Mucosa of rectum (tissue), 2 donors: ENCODE data around the gene IL18R1.

Source experiments
- H3K27ac ChIP-seq, 2 donors: one replicate each; pipeline ENCODE4 v1.7.0; 2013; ENCODE audit warnings: inconsistent platforms in 2 of 2, low read depth in 2 of 2, low read length in 2 of 2
- H3K27me3 ChIP-seq, 2 donors: one replicate each; pipeline ENCODE4 v1.7.0; 2013; ENCODE audit warnings: low read length in 2 of 2; ENCODE audit not compliant: control insufficient read depth in 2 of 2, insufficient read depth in 2 of 2
- H3K36me3 ChIP-seq, 2 donors: one replicate each; pipeline ENCODE4 v1.7.0; 2013; ENCODE audit warnings: low read length in 2 of 2; ENCODE audit not compliant: control insufficient read depth in 2 of 2, insufficient read depth in 2 of 2
- H3K4me1 ChIP-seq, 2 donors: one replicate each; pipeline ENCODE4 v1.7.0; 2013; ENCODE audit warnings: low read length in 2 of 2, mild to moderate bottlenecking in 1 of 2; ENCODE audit not compliant: control insufficient read depth in 2 of 2, insufficient read depth in 2 of 2
- H3K4me3 ChIP-seq, 2 donors: one replicate each; pipeline ENCODE4 v1.7.0; 2013; ENCODE audit warnings: low read length in 2 of 2
- H3K9ac ChIP-seq, 2 donors: one replicate each; pipeline ENCODE4 v1.7.0; 2013; ENCODE audit warnings: low read length in 2 of 2, low read depth in 1 of 2, mild to moderate bottlenecking in 1 of 2
- H3K9me3 ChIP-seq, 2 donors: one replicate each; pipeline ENCODE4 v1.7.0; 2013; ENCODE audit warnings: low read length in 2 of 2; ENCODE audit not compliant: control insufficient read depth in 2 of 2
- donor health status: healthy.
- donor health status: Normal muscosa, but diverticular disease.

The IL18R1 gene

GRCh38 chr2:102427249-102427648 lies 71.7 kb downstream of the IL18R1 start:
- Histone ChIP-seq H3K9me3 (no peaks in the 10 kb centered on the region), H3K9ac (no peak overlapping the region), H3K4me1 (no peaks in the 10 kb centered on the region), H3K4me3 (no peak overlapping the region), H3K27ac (no peak overlapping the region), H3K27me3 (no peaks in the 10 kb centered on the region), H3K36me3 (no peaks in the 10 kb centered on the region)

GRCh38 chr2:102428573-102428972 lies 73.0 kb downstream of the IL18R1 start:
- Histone ChIP-seq H3K9ac (peak overlapping the region in 1 of 2 donors; percentile 26), H3K27me3 (no peaks in the 10 kb centered on the region), H3K27ac (no peak overlapping the region), H3K9me3 (no peaks in the 10 kb centered on the region), H3K4me1 (no peaks in the 10 kb centered on the region), H3K4me3 (no peak overlapping the region), H3K36me3 (no peaks in the 10 kb centered on the region)

DNA sequence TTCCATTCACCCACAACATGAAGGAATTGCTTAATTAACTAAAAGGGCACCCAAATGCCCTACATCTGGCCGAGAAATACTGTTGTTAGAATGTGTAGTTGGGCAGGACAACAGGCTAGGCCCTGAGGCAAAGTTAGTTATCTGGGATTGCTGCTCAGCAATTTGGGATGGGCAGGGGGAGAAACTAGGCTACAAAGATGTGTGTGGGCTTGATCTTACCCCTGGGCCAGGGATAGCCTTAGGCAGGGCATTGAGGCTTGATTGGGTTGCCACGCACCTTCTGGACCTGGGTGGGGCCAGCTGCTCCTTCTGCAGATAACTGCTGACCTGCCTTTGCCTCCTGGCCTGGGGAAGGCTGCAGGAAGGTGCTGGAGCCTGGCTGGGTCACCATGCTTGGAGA lies 76.8 kb downstream of the IL18R1 start:
- Histone ChIP-seq H3K9ac (no peak overlapping the region), H3K4me3 (no peak overlapping the region), H3K27me3 (no peaks in the 10 kb centered on the region), H3K4me1 (no peaks in the 10 kb centered on the region), H3K36me3 (no peaks in the 10 kb centered on the region), H3K9me3 (no peaks in the 10 kb centered on the region), H3K27ac (no peak overlapping the region)

- Histone ChIP-seq H3K36me3 (no peaks in the 10 kb centered on the region), H3K27me3 (no peaks in the 10 kb centered on the region), H3K9me3 (no peaks in the 10 kb centered on the region), H3K27ac (no peak overlapping the region), H3K4me1 (no peaks in the 10 kb centered on the region), H3K9ac (no peak overlapping the region), H3K4me3 (no peak overlapping the region)
Measured at GRCh38 chr2:102433973-102434654, 78.5 kb downstream of the IL18R1 start.

DNA sequence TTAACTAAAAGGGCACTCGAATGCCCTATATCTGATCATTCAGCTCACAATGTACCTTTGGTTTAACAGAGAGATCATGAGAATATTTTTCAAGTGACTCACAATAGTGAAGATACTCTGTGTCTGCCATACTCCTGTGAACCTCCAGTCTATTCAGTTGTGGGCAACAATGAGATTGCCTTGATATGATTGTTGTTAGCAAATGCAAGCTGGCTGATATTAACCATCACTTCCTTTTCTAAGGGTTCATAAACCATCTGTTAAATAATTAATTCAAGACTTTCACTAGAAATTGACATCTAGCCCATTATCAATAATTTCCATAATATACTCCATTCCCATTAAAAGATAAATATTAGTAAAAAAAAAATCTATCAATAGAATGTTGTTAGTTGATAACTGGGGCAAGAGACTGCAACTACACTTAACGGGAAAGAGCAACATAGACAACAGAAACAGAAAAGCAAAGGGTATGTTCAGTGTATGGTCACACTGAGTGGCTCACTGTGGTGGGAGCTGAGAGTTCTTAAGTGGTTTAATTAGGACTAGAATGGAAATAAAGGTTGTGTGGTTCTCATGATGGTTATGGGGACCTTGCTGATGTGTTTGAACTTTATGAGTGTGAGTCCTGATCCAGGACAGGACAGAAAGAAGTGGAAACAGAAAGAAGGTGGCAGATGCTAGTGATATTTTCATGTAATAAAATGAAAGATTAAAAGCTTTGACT lies 79.2 kb downstream of the IL18R1 start:
- no peak overlapping the region for H3K9ac ChIP-seq
- H3K4me3 ChIP-seq: no peak overlapping the region

DNA sequence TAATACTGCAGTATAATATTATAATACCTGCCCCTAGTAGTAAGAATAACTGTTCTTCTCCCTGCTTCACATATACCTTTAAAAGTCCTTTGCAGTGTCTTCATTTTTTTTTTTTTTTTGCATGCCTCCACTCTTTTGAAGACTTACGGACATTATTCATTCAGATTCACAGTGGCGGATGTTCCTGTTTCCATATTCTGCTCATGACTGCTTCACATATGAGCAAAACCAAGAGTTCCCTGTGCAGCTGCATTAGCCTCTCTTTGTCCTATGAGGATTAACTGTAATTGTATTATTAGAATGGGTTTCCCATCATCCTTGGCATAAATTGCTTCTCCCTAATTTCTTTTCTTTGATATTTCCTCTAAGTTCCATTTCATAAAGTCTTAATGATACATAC lies 80.1 kb downstream of the IL18R1 start:
- Histone ChIP-seq H3K27me3 (no peaks in the 10 kb centered on the region), H3K27ac (no peak overlapping the region), H3K4me3 (no peak overlapping the region), H3K9me3 (no peaks in the 10 kb centered on the region), H3K36me3 (no peaks in the 10 kb centered on the region), H3K9ac (no peak overlapping the region), H3K4me1 (no peaks in the 10 kb centered on the region)

More for the DNA sequence above, 79.2 kb downstream of the IL18R1 start:
- Histone ChIP-seq H3K9me3 (no peaks in the 10 kb centered on the region), H3K27ac (no peak overlapping the region), H3K36me3 (no peaks in the 10 kb centered on the region), H3K27me3 (no peaks in the 10 kb centered on the region), H3K4me1 (no peaks in the 10 kb centered on the region)

GRCh38 chr2:102436323-102436722 lies 80.7 kb downstream of the IL18R1 start:
- Histone ChIP-seq H3K9me3 (no peaks in the 10 kb centered on the region), H3K4me1 (no peaks in the 10 kb centered on the region), H3K4me3 (no peak overlapping the region)

DNA sequence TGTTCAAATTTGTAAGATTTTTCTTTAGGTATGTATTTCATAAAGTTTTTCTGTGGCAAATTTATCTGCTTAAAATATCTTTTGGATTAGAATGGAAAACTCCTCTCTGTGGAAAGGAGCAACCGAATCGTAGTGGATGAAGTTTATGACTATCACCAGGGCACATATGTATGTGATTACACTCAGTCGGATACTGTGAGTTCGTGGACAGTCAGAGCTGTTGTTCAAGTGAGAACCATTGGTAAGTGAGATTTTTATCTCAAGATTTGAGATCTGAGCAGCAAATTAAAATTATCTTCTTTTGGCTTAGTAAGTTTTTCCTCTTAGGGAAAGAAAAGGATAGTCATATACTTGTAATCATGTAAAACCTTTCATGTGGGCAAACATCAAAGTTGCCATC lies 81.5 kb downstream of the IL18R1 start:
- Histone ChIP-seq H3K36me3 (no peaks in the 10 kb centered on the region), H3K4me3 (no peak overlapping the region), H3K9me3 (no peaks in the 10 kb centered on the region), H3K4me1 (no peaks in the 10 kb centered on the region), H3K27me3 (no peaks in the 10 kb centered on the region), H3K27ac (no peak overlapping the region), H3K9ac (no peak overlapping the region)

More at GRCh38 chr2:102436323-102436722, 80.7 kb downstream of the IL18R1 start:
- no peak overlapping the region for H3K9ac ChIP-seq
- H3K27me3 ChIP-seq: no peaks in the 10 kb centered on the region
- no peak overlapping the region for H3K27ac ChIP-seq
- H3K36me3 ChIP-seq: no peaks in the 10 kb centered on the region

GRCh38 chr2:102438111-102438510 lies 82.5 kb downstream of the IL18R1 start:
- Histone ChIP-seq H3K4me3 (no peak overlapping the region), H3K9me3 (no peaks in the 10 kb centered on the region), H3K4me1 (no peaks in the 10 kb centered on the region), H3K27me3 (no peaks in the 10 kb centered on the region), H3K27ac (no peak overlapping the region), H3K9ac (no peak overlapping the region), H3K36me3 (no peaks in the 10 kb centered on the region)

DNA sequence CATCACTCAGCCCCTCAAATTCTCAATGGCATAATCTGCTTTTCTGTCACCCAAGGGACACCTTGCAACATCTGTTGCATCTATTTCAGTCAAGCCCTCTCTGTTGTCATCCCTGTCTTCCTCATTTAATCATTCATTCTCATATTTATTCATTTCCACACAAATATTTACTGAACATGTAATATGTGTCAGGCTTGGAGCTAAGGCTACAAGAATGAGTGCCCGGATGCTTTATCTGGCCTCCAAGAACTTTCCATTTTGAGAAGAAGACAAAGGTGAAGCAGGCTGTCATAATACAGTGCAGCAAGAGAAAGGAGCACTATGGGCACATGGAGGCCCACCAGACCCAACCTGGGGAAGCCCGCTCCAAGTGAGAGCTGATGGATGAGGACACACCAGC lies 83.0 kb downstream of the IL18R1 start:
- Histone ChIP-seq H3K9me3 (no peaks in the 10 kb centered on the region), H3K27ac (no peak overlapping the region)

More for the DNA sequence above, 83.0 kb downstream of the IL18R1 start:
- Histone ChIP-seq H3K36me3 (no peaks in the 10 kb centered on the region), H3K4me1 (no peaks in the 10 kb centered on the region), H3K4me3 (no peak overlapping the region), H3K27me3 (no peaks in the 10 kb centered on the region), H3K9ac (no peak overlapping the region)
